Activated naive CD4-positive, alpha-beta T cell treated with anti-CD3 and anti-CD28 coated beads for 36 hours (primary cell): ENCODE data around the gene CEMIP2. TPM values are rescaled to one million over a fixed set of nuclear protein-coding genes. Genes with fewer than 3 reads are reported as not detected.

ENCODE experiments used
- CTCF ChIA-PET: fragments of 350-600 bp; sonication (Branson Sonifier 250); formaldehyde crosslinking; loops from one replicate; lab custom pipeline; 2021; ENCODE audit warnings: antibody characterized with exemption; lab: Charles Lee
- DNase-seq: peaks from one replicate; pipeline ENCODE4 v3.0.0-alpha.2; 2020
- H3K27ac Mint-ChIP-seq: one replicate; pipeline ENCODE4 v1.8.0; 2021; ENCODE audit warnings: mild to moderate bottlenecking, mixed read lengths
- H3K27me3 Mint-ChIP-seq: one replicate; pipeline ENCODE4 v1.8.0; 2021; ENCODE audit warnings: low read depth, mixed read lengths
- H3K36me3 Mint-ChIP-seq: one replicate; pipeline ENCODE4 v1.8.0; 2021; ENCODE audit warnings: low read depth, mixed read lengths
- H3K4me1 Mint-ChIP-seq: one replicate; pipeline ENCODE4 v1.8.0; 2021; ENCODE audit warnings: low read depth, mixed read lengths
- H3K4me3 Mint-ChIP-seq: one replicate; pipeline ENCODE4 v1.8.0; 2021; ENCODE audit warnings: mild to moderate bottlenecking, moderate library complexity, mixed read lengths
- H3K9me3 Mint-ChIP-seq: one replicate; pipeline ENCODE4 v1.8.0; 2021; ENCODE audit warnings: mixed read lengths
- intact Hi-C: fragments of 100-400 bp; cut with micrococcal nuclease; formaldehyde crosslinking; loops from one replicate; pipeline ENCODE4 v1.15.1; 2023
- total RNA-seq, 2 experiments: library from RNA; stranded (reverse); gene quantifications; one replicate each; pipeline ENCODE4 v1.2.3, GENCODE V29; 2021

The CEMIP2 gene
- total RNA-seq, 2 experiments from 2014 or later, result 36.4 to 39.7 TPM

- H3K9me3 Mint-ChIP-seq, result peaks cover 8% of the 10 kb centered on the region
- peaks cover 5% of the 10 kb centered on the region for H3K27me3 Mint-ChIP-seq
- CTCF ChIA-PET, result interaction anchor here (0.6 kb wide), 1 partner anchor 39 kb away, joined by 5 read pairs; no protein-coding TSS in a partner anchor
- H3K4me1 Mint-ChIP-seq, result peaks cover 3% of the 10 kb centered on the region
- DNase-seq, result no peak
- H3K27ac Mint-ChIP-seq, result no peak overlapping the region
- H3K36me3 Mint-ChIP-seq, result no peaks in the 10 kb centered on the region
- intact Hi-C loops, result loop anchor here (5.0 kb wide), 1 partner anchor 210 kb away; no protein-coding TSS in a partner anchor
- H3K4me3 Mint-ChIP-seq, result no peak overlapping the region
Observed at GRCh38 chr9:71652480-71652879, 115.8 kb downstream of the CEMIP2 start.

- Mint-ChIP-seq H3K36me3 (no peaks in the 10 kb centered on the region), H3K4me3 (no peak overlapping the region), H3K27me3 (peaks cover 3% of the 10 kb centered on the region), H3K9me3 (no peaks in the 10 kb centered on the region), H3K27ac (no peak overlapping the region), H3K4me1 (peaks cover 8% of the 10 kb centered on the region)
- CTCF ChIA-PET, result interaction anchor here (1.0 kb wide), 1 partner anchor 67 kb away, joined by 3 read pairs; no protein-coding TSS in a partner anchor
- intact Hi-C loops, result no loop called here
- DNase-seq, result no peak
Observed at GRCh38 chr9:71648453-71648852, 119.9 kb downstream of the CEMIP2 start.

GRCh38 chr9:71647094-71647591 is 121.2 kb downstream of the CEMIP2 start:
- intact Hi-C loops, result no loop called here
- H3K36me3 Mint-ChIP-seq, result no peaks in the 10 kb centered on the region
- H3K27me3 Mint-ChIP-seq, result peaks cover 3% of the 10 kb centered on the region
- peaks cover 8% of the 10 kb centered on the region for H3K4me1 Mint-ChIP-seq
- H3K4me3 Mint-ChIP-seq, result no peak overlapping the region
- H3K9me3 Mint-ChIP-seq, result no peaks in the 10 kb centered on the region
- peak; percentile 21 for DNase-seq
- no peak overlapping the region for H3K27ac Mint-ChIP-seq
- CTCF ChIA-PET, result interaction anchor here (0.7 to 1.2 kb wide), 5 partner anchors 19 to 121 kb away, joined by 3 to 5 read pairs (median 3); partner anchors contain the start of gene CEMIP2

- Mint-ChIP-seq H3K4me1 (peaks cover 8% of the 10 kb centered on the region), H3K4me3 (no peak overlapping the region), H3K36me3 (no peaks in the 10 kb centered on the region), H3K27ac (no peak overlapping the region), H3K9me3 (no peaks in the 10 kb centered on the region), H3K27me3 (peaks cover 3% of the 10 kb centered on the region)
- CTCF ChIA-PET, result interaction anchor here (0.6 kb wide), 1 partner anchor 42 kb away, joined by 5 read pairs; no protein-coding TSS in a partner anchor
- intact Hi-C loops, result no loop called here
- no peak for DNase-seq
Observed at GRCh38 chr9:71646131-71646530, 122.2 kb downstream of the CEMIP2 start.

GRCh38 chr9:71644819-71645362 is 123.4 kb downstream of the CEMIP2 start:
- Mint-ChIP-seq H3K9me3 (no peaks in the 10 kb centered on the region), H3K4me3 (no peak overlapping the region), H3K27ac (no peak overlapping the region), H3K36me3 (no peaks in the 10 kb centered on the region), H3K27me3 (peaks cover 3% of the 10 kb centered on the region), H3K4me1 (peaks cover 8% of the 10 kb centered on the region)
- no peak for DNase-seq
- intact Hi-C loops, result no loop called here
- CTCF ChIA-PET, result no interaction called here

GRCh38 chr9:71643330-71643729 is 125.0 kb downstream of the CEMIP2 start:
- Mint-ChIP-seq H3K4me1 (peaks cover 15% of the 10 kb centered on the region), H3K27me3 (no peaks in the 10 kb centered on the region), H3K4me3 (no peak overlapping the region), H3K36me3 (no peaks in the 10 kb centered on the region), H3K27ac (no peak overlapping the region), H3K9me3 (no peaks in the 10 kb centered on the region)
- CTCF ChIA-PET, result no interaction called here
- intact Hi-C loops, result no loop called here
- DNase-seq, result no peak

GRCh38 chr9:71642056-71642455 is 126.3 kb downstream of the CEMIP2 start:
- Mint-ChIP-seq H3K36me3 (no peaks in the 10 kb centered on the region), H3K4me3 (no peak overlapping the region), H3K4me1 (peaks cover 8% of the 10 kb centered on the region), H3K9me3 (no peaks in the 10 kb centered on the region), H3K27me3 (no peaks in the 10 kb centered on the region), H3K27ac (no peak overlapping the region)
- CTCF ChIA-PET, result no interaction called here
- DNase-seq, result no peak
- intact Hi-C loops, result no loop called here

- Mint-ChIP-seq H3K36me3 (no peaks in the 10 kb centered on the region), H3K9me3 (no peaks in the 10 kb centered on the region), H3K27ac (no peak overlapping the region), H3K4me3 (no peak overlapping the region), H3K27me3 (no peaks in the 10 kb centered on the region), H3K4me1 (peaks cover 7% of the 10 kb centered on the region)
- CTCF ChIA-PET, result interaction anchor here (1.0 to 1.2 kb wide), 2 partner anchors 32 to 77 kb away, joined by 3 read pairs; no protein-coding TSS in a partner anchor
- intact Hi-C loops, result loop anchor here (2.0 kb wide), 1 partner anchor 40 kb away; no protein-coding TSS in a partner anchor
- peak; percentile 6 for DNase-seq
Observed at GRCh38 chr9:71638627-71639026, 129.7 kb downstream of the CEMIP2 start.

- intact Hi-C loops, result loop anchor here (2.0 kb wide), 1 partner anchor 41 kb away; no protein-coding TSS in a partner anchor
- Mint-ChIP-seq H3K27ac (no peak overlapping the region), H3K9me3 (no peaks in the 10 kb centered on the region), H3K4me1 (peaks cover 7% of the 10 kb centered on the region), H3K36me3 (no peaks in the 10 kb centered on the region), H3K4me3 (no peak overlapping the region), H3K27me3 (no peaks in the 10 kb centered on the region)
- no peak for DNase-seq
- CTCF ChIA-PET, result no interaction called here
Observed at GRCh38 chr9:71637926-71638325, 130.4 kb downstream of the CEMIP2 start.

GRCh38 chr9:71637375-71637774 is 130.9 kb downstream of the CEMIP2 start:
- DNase-seq, result no peak
- no peak overlapping the region for H3K27ac Mint-ChIP-seq
- intact Hi-C loops, result no loop called here
- no peaks in the 10 kb centered on the region for H3K36me3 Mint-ChIP-seq
- H3K9me3 Mint-ChIP-seq, result no peaks in the 10 kb centered on the region
- no peaks in the 10 kb centered on the region for H3K27me3 Mint-ChIP-seq
- no peak overlapping the region for H3K4me3 Mint-ChIP-seq
- CTCF ChIA-PET, result interaction anchor here (0.8 kb wide), 1 partner anchor 34 kb away, joined by 4 read pairs; no protein-coding TSS in a partner anchor
- H3K4me1 Mint-ChIP-seq, result peaks cover 7% of the 10 kb centered on the region

GRCh38 chr9:71636143-71636839 is 132.0 kb downstream of the CEMIP2 start:
- no peaks in the 10 kb centered on the region for H3K9me3 Mint-ChIP-seq
- intact Hi-C loops, result no loop called here
- peaks cover 7% of the 10 kb centered on the region for H3K4me1 Mint-ChIP-seq
- CTCF ChIA-PET, result no interaction called here
- H3K4me3 Mint-ChIP-seq, result no peak overlapping the region
- H3K27me3 Mint-ChIP-seq, result no peaks in the 10 kb centered on the region
- H3K27ac Mint-ChIP-seq, result no peak overlapping the region
- H3K36me3 Mint-ChIP-seq, result no peaks in the 10 kb centered on the region
- no peak for DNase-seq

- intact Hi-C loops, result no loop called here
- H3K4me3 Mint-ChIP-seq, result no peak overlapping the region
- H3K27me3 Mint-ChIP-seq, result no peaks in the 10 kb centered on the region
- no peaks in the 10 kb centered on the region for H3K9me3 Mint-ChIP-seq
- CTCF ChIA-PET, result no interaction called here
- DNase-seq, result no peak
- H3K4me1 Mint-ChIP-seq, result peaks cover 7% of the 10 kb centered on the region
- no peak overlapping the region for H3K27ac Mint-ChIP-seq
- no peaks in the 10 kb centered on the region for H3K36me3 Mint-ChIP-seq
Observed at GRCh38 chr9:71634752-71635151, 133.6 kb downstream of the CEMIP2 start.
